ENCODE results near the gene HSPBP1.

GRCh38 chr19:55265723-55266386, 14.1 kb downstream of the HSPBP1 start:
- TF ChIP-seq, protein P1, sequence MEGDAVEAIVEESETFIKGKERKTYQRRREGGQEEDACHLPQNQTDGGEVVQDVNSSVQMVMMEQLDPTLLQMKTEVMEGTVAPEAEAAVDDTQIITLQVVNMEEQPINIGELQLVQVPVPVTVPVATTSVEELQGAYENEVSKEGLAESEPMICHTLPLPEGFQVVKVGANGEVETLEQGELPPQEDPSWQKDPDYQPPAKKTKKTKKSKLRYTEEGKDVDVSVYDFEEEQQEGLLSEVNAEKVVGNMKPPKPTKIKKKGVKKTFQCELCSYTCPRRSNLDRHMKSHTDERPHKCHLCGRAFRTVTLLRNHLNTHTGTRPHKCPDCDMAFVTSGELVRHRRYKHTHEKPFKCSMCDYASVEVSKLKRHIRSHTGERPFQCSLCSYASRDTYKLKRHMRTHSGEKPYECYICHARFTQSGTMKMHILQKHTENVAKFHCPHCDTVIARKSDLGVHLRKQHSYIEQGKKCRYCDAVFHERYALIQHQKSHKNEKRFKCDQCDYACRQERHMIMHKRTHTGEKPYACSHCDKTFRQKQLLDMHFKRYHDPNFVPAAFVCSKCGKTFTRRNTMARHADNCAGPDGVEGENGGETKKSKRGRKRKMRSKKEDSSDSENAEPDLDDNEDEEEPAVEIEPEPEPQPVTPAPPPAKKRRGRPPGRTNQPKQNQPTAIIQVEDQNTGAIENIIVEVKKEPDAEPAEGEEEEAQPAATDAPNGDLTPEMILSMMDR (IDR thresholded peaks at IDR 0.05; ENCODE audit: low read length), result no peak
- TF ChIP-seq EZH2 (IDR thresholded peaks at IDR 0.05; ENCODE audit: borderline replicate concordance, low read length), result no peak
